Activated CD4-positive, alpha-beta memory T cell treated with anti-CD3 and anti-CD28 coated beads, Interleukin-2, amount 10 ng/mL, durations not matched to agents 7 days and 5 days (primary cell): ENCODE measurements around the gene RAB8A. TPM values are rescaled to one million over a fixed set of nuclear protein-coding genes. Genes with fewer than 3 reads are reported as not detected.
"Not testable (repeated sequence)": the region's sequence is repeated elsewhere in the genome, so short reads cannot be mapped to it uniquely, and the experiment has no call there.

Experiments
- CTCF ChIA-PET: fragments of 350-600 bp; sonication (Branson Sonifier 250); formaldehyde crosslinking; loops from one replicate; lab custom pipeline; 2021; ENCODE audit warnings: antibody characterized with exemption, inconsistent platforms; lab: Charles Lee
- POLR2A ChIA-PET: fragments of 350-600 bp; sonication (Branson Sonifier 250); formaldehyde crosslinking; loops from one replicate; lab custom pipeline; 2021; ENCODE audit warnings: antibody characterized with exemption; lab: Charles Lee
- DNase-seq: peaks from one replicate; pipeline ENCODE4 v3.0.0-alpha.2; 2020
- H3K27ac Mint-ChIP-seq: one replicate; pipeline ENCODE4 v1.8.0; 2021; ENCODE audit warnings: mild to moderate bottlenecking, mixed read lengths
- H3K27me3 Mint-ChIP-seq: one replicate; pipeline ENCODE4 v1.8.0; 2021; ENCODE audit warnings: mixed read lengths
- H3K36me3 Mint-ChIP-seq: one replicate; pipeline ENCODE4 v1.8.0; 2021; ENCODE audit warnings: low read depth, mixed read lengths
- H3K4me1 Mint-ChIP-seq: one replicate; pipeline ENCODE4 v1.8.0; 2021; ENCODE audit warnings: mixed read lengths
- H3K4me3 Mint-ChIP-seq: one replicate; pipeline ENCODE4 v1.8.0; 2021; ENCODE audit warnings: mild to moderate bottlenecking, mixed read lengths
- H3K9me3 Mint-ChIP-seq: one replicate; pipeline ENCODE4 v1.8.0; 2021; ENCODE audit warnings: mixed read lengths
- total RNA-seq, 2 experiments: library from RNA; stranded (reverse); gene quantifications; one replicate each; pipeline ENCODE4 v1.2.3, GENCODE V29; 2021

Gene RAB8A
- total RNA-seq, 2 experiments from 2014 or later: 141 to 147 TPM

DNA sequence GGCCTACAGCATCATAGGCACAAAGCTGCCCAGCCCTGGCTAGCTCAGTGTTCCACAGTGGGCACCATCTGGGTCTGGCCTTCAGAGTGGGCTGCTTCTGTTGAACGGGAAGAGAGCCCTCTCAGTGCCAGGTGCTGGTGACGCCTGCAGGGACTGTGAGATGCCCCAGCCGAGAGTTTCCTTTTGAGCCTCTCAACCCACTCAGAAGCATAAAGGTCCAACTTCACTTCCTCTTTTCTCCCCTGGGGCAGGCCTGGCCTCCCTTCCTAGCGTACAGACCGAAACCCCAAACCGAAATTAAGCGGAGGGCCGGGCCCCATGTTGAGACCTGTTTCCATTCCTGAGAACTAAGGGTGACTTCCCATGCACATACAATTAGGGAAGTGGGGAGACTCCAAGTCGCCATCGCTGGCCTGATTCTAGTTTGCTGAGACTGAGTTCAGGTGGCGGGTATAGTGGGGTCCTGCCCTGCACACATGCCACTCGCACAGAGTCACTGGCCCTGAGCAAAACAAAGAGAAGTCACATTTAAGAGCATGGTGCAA is 6.9 kb downstream of the RAB8A start:
- Mint-ChIP-seq H3K4me3 (peak overlapping the region; percentile 75), H3K36me3 (peaks cover 71% of the 10 kb centered on the region), H3K4me1 (peaks cover 77% of the 10 kb centered on the region), H3K9me3 (no peaks in the 10 kb centered on the region), H3K27ac (peak overlapping the region; percentile 99), H3K27me3 (no peaks in the 10 kb centered on the region)
- CTCF ChIA-PET: interaction anchor here (0.6 to 2.7 kb wide), 14 partner anchors 8 to 77 kb away, joined by 3 to 10 read pairs (median 3); partner anchors contain the start of genes FAM32A and HSH2D
- POLR2A ChIA-PET: interaction anchor here (0.7 to 3.5 kb wide), 16 partner anchors 8 to 256 kb away, joined by 3 to 32 read pairs (median 4); partner anchors contain the start of genes HSH2D, RAB8A and TPM4
- peak; percentile 57 for DNase-seq

- Mint-ChIP-seq H3K36me3 (peaks cover 72% of the 10 kb centered on the region), H3K4me1 (peaks cover 73% of the 10 kb centered on the region)
- H3K27me3 Mint-ChIP-seq: not testable (repeated sequence)
Measured at GRCh38 chr19:16119075-16119857, 7.6 kb downstream of the RAB8A start.

DNA sequence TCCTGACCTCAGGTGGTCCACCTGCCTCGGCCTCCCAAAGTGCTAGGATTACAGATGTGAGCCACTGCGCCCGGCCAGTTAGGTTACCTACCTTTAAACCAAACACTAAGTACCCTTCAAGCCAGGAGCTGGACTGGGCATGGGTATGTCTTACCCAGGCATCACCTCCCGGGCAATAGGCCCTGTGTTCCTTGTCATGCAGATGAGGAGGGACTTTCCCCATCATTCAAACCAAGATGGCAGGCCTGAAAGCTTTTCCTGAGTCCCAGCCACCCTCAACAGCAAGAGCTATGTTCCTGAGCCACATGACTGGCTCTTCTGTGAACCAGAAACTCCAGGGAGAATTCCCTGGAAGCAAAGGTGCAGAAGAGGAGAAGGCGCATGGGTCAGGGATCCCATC is 9.5 kb downstream of the RAB8A start:
- ChIA-PET POLR2A (interaction anchor here (1.3 to 2.9 kb wide), 5 partner anchors 10 to 51 kb away, joined by 3 to 16 read pairs (median 4); partner anchors contain the start of genes RAB8A and TPM4), CTCF (interaction anchor here (1.6 to 1.7 kb wide), 2 partner anchors 23 to 64 kb away, joined by 3 to 9 read pairs; partner anchors contain the start of genes FAM32A and HSH2D)
- Mint-ChIP-seq H3K36me3 (peaks cover 69% of the 10 kb centered on the region), H3K4me3 (no peak overlapping the region), H3K27ac (peak overlapping the region; percentile 99), H3K9me3 (no peaks in the 10 kb centered on the region), H3K27me3 (no peaks in the 10 kb centered on the region), H3K4me1 (peaks cover 55% of the 10 kb centered on the region)
- DNase-seq: no peak

More at GRCh38 chr19:16119075-16119857, 7.6 kb downstream of the RAB8A start:
- Mint-ChIP-seq H3K27ac (peak overlapping the region; percentile 99), H3K4me3 (peak overlapping the region; percentile 75)
- peak; percentile 64 for DNase-seq
- CTCF ChIA-PET: interaction anchor here (0.6 to 2.7 kb wide), 7 partner anchors 8 to 79 kb away, joined by 3 to 10 read pairs (median 4); partner anchors contain the start of genes FAM32A and HSH2D
- POLR2A ChIA-PET: interaction anchor here (0.9 to 3.5 kb wide), 12 partner anchors 8 to 210 kb away, joined by 3 to 32 read pairs (median 6); partner anchors contain the start of genes FAM32A, HSH2D and RAB8A
- H3K9me3 Mint-ChIP-seq: not testable (repeated sequence)

- POLR2A ChIA-PET: interaction anchor here (1.0 to 1.6 kb wide), 3 partner anchors 11 to 51 kb away, joined by 3 to 4 read pairs (median 4); no protein-coding TSS in a partner anchor
- peaks cover 71% of the 10 kb centered on the region for H3K36me3 Mint-ChIP-seq
- H3K4me1 Mint-ChIP-seq: peaks cover 47% of the 10 kb centered on the region
- H3K4me3 Mint-ChIP-seq: no peak overlapping the region
- no peaks in the 10 kb centered on the region for H3K27me3 Mint-ChIP-seq
- H3K9me3 Mint-ChIP-seq: no peaks in the 10 kb centered on the region
- no peak for DNase-seq
- CTCF ChIA-PET: interaction anchor here (0.9 kb wide), 1 partner anchor 59 kb away, joined by 3 read pairs; no protein-coding TSS in a partner anchor
- H3K27ac Mint-ChIP-seq: peak overlapping the region; percentile 63
Measured at GRCh38 chr19:16121967-16122366, 10.3 kb downstream of the RAB8A start.

DNA sequence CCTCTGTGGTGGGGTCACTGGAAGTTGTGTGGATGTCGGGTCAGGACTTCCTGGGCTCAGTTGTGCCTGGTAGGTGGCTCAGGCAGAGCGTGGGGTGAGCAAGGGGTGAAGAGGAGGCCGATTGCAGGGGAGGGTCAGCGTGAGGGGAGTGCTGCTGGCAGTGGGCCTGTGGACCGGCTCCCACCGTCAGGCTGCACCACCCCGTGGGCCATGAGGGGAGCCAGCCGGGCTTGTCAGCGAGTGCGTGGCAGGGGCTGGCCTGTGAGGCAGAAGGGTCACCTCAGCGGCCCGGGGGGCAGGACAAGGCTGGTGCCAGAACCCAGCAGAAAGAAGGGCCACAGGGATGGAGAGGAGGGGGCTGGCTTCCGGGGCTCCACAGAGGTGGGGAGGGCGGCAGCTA is 13.3 kb downstream of the RAB8A start:
- ChIA-PET POLR2A (interaction anchor here (2.2 kb wide), 1 partner anchor 19 kb away, joined by 7 read pairs; the partner anchor contains the start of gene HSH2D), CTCF (no interaction called here)
- Mint-ChIP-seq H3K4me1 (peaks cover 17% of the 10 kb centered on the region), H3K36me3 (peaks cover 74% of the 10 kb centered on the region), H3K27me3 (no peaks in the 10 kb centered on the region), H3K27ac (no peak overlapping the region), H3K4me3 (no peak overlapping the region), H3K9me3 (no peaks in the 10 kb centered on the region)
- DNase-seq: no peak

DNA sequence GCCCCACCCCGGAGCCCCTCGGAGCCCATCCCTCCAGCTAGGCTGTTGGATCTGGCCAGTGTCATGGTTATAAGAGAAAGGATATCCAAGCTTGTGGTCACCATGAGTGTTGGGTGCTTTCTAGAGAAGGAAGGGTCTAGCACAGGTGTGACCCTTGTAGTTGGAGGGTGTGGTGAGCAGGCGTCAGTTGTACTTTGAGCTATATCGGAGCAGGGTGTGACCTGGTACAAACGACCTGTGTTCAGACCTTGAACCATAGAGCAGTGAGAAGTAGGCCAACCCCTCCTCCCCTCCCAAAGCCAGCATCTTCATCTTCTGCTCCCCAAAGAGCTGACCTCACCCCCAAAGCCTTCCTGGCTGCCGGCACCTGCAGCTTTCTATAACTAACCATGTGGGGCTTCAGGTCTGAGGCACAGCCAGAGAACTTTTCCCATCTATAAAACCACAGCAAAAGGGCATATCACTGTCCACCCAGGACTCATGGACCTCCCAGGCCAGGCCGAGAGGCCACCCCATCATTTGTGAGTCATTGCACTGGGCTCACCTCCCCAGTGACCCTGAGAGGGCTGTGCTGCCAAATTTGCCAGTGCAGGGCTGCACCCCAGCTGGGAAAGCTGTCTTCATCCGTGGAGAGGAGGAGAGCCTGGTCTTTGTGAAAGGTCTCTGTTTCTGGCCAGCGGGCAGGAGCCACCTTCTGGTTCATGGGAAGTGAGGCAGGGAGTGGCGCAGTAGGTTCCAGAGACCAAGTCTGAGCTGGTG is 14.2 kb downstream of the RAB8A start:
- ChIA-PET CTCF (interaction anchor here (0.8 to 1.1 kb wide), 2 partner anchors 16 to 85 kb away, joined by 3 read pairs; no protein-coding TSS in a partner anchor), POLR2A (interaction anchor here (0.7 to 2.2 kb wide), 3 partner anchors 10 to 337 kb away, joined by 3 to 7 read pairs (median 4); partner anchors contain the start of gene HSH2D)
- Mint-ChIP-seq H3K9me3 (no peaks in the 10 kb centered on the region), H3K36me3 (peaks cover 82% of the 10 kb centered on the region), H3K4me1 (peaks cover 11% of the 10 kb centered on the region), H3K4me3 (no peak overlapping the region), H3K27ac (no peak overlapping the region), H3K27me3 (no peaks in the 10 kb centered on the region)
- no peak for DNase-seq

- Mint-ChIP-seq H3K9me3 (no peaks in the 10 kb centered on the region), H3K27me3 (no peaks in the 10 kb centered on the region), H3K4me3 (no peak overlapping the region), H3K36me3 (peaks cover 83% of the 10 kb centered on the region), H3K27ac (no peak overlapping the region), H3K4me1 (peaks cover 11% of the 10 kb centered on the region)
- ChIA-PET POLR2A (interaction anchor here (0.9 to 2.2 kb wide), 3 partner anchors 9 to 85 kb away, joined by 3 to 7 read pairs (median 4); partner anchors contain the start of gene HSH2D), CTCF (interaction anchor here (1.1 kb wide), 1 partner anchor 86 kb away, joined by 3 read pairs; no protein-coding TSS in a partner anchor)
- DNase-seq: no peak
Measured at GRCh38 chr19:16127080-16127479, 15.4 kb downstream of the RAB8A start.

DNA sequence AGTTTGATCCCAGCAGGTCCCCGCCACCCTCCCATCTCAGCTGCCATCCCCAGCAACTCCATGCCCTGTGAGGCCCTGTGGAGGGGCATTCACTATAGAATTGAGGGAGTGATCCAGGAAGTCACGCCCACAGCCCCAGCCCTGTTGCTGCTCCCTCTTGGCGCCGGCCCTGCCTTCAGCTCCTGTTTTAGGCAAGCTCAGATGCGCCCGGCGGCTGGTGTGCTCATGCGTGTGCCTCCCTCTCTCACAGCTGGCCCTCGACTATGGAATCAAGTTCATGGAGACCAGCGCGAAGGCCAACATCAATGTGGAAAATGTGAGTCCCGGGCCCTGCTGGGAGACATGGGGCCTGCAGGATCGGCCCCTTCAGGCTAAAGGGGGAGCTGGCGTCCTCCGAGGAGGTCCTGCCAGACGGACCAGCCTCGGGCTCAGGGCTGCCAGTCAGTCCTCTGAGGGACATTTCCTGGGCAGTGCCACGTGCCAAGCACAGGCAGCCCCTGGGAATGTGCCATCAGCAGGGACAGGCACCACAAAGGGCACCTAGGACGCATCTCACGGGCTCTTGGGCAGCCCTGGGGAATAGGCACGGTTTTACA is 16.2 kb downstream of the RAB8A start:
- Mint-ChIP-seq H3K4me3 (no peak overlapping the region), H3K9me3 (no peaks in the 10 kb centered on the region), H3K27ac (no peak overlapping the region), H3K36me3 (peaks cover 83% of the 10 kb centered on the region), H3K4me1 (peaks cover 8% of the 10 kb centered on the region), H3K27me3 (no peaks in the 10 kb centered on the region)
- DNase-seq: no peak
- ChIA-PET CTCF (no interaction called here), POLR2A (interaction anchor here (0.9 to 1.4 kb wide), 2 partner anchors 18 to 86 kb away, joined by 3 to 4 read pairs; no protein-coding TSS in a partner anchor)

DNA sequence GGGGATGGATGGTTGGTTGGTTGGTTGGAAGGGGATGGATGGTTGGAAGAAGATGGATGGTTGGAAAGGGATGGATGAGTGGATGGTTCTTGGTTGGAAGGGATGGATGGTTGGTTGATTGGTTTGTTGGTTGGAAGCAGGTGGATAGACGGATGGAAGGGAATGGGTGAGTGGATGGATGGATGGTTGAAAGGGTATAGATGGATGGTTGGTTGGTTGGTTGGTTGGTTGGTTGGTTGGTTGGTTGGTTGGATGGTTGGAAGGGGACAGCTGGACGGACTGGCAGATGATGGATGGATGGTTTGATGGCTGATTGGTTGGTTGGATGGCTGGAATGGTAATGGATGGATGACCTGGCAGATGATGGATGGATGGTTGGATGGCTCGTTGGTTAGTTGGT is 20.0 kb downstream of the RAB8A start:
- POLR2A ChIA-PET: interaction anchor here (4.0 kb wide), 1 partner anchor 12 kb away, joined by 17 read pairs; the partner anchor contains the start of gene HSH2D
- no peak overlapping the region for H3K27ac Mint-ChIP-seq
- H3K4me1 Mint-ChIP-seq: peaks cover 17% of the 10 kb centered on the region

DNA sequence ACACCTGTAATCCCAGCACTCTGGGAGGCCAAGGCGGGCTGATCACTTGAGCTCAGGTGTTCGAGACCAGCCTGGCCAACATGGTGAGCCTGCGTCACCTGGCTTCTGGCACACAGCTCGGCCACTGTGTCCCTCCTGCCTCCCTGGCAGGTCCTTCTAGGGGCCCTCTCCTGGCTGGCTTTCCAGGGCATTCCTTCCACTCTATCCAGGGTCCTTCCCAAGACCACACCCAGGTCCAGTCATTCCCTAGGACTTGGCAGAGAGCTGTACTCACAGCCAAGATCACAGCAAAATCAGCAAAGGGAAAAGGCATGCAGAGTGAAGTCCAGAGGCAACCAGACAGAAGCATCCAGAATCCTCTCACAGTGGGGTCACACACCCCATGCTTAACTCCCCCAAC is 22.1 kb downstream of the RAB8A start:
- ChIA-PET POLR2A (interaction anchor here (0.7 to 4.0 kb wide), 4 partner anchors 10 to 45 kb away, joined by 3 to 17 read pairs (median 3); partner anchors contain the start of gene HSH2D), CTCF (interaction anchor here (0.6 to 0.8 kb wide), 3 partner anchors 48 to 92 kb away, joined by 3 read pairs; no protein-coding TSS in a partner anchor)
- H3K27ac Mint-ChIP-seq: no peak overlapping the region
- DNase-seq: no peak
- H3K4me3 Mint-ChIP-seq: no peak overlapping the region
- no peaks in the 10 kb centered on the region for H3K27me3 Mint-ChIP-seq
- peaks cover 28% of the 10 kb centered on the region for H3K4me1 Mint-ChIP-seq
- peaks cover 67% of the 10 kb centered on the region for H3K36me3 Mint-ChIP-seq
- no peaks in the 10 kb centered on the region for H3K9me3 Mint-ChIP-seq

More for the DNA sequence above, 20.0 kb downstream of the RAB8A start:
- H3K4me3 Mint-ChIP-seq: no peak overlapping the region
- CTCF ChIA-PET: no interaction called here
- peaks cover 85% of the 10 kb centered on the region for H3K36me3 Mint-ChIP-seq
- no peaks in the 10 kb centered on the region for H3K9me3 Mint-ChIP-seq
- H3K27me3 Mint-ChIP-seq: no peaks in the 10 kb centered on the region
- no peak for DNase-seq

DNA sequence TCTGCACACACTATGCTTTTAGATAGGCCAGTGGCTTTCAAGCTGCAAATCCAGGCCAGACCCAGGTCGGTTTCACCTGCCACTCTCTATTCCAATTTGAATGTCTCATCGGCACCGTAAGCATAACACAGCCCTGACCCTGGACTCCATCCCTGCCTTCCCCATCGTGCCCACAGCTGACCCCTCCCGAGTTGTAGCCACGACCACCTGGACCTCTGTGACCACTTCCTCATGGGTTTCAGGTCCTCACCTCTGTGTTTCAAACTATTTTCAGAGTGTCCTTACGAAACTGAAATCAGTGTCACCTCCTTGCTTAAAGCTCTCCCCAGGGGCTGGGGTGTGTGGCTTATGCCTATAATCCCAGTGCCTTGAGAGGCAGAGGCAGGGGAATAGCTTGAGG is 22.8 kb downstream of the RAB8A start:
- ChIA-PET POLR2A (interaction anchor here (1.0 to 4.0 kb wide), 2 partner anchors 9 to 12 kb away, joined by 3 to 17 read pairs; partner anchors contain the start of gene HSH2D), CTCF (interaction anchor here (0.8 kb wide), 1 partner anchor 92 kb away, joined by 3 read pairs; no protein-coding TSS in a partner anchor)
- Mint-ChIP-seq H3K27me3 (no peaks in the 10 kb centered on the region), H3K4me1 (peaks cover 35% of the 10 kb centered on the region), H3K27ac (no peak overlapping the region), H3K9me3 (no peaks in the 10 kb centered on the region), H3K36me3 (peaks cover 60% of the 10 kb centered on the region), H3K4me3 (no peak overlapping the region)
- no peak for DNase-seq
